CD4-positive, alpha-beta T cell (primary cell): ENCODE data around the gene NPLOC4. TPM values are rescaled to one million over a fixed set of nuclear protein-coding genes. Genes with fewer than 3 reads are reported as not detected.

ENCODE experiments used
- ATAC-seq: fragments of 200-7000 bp; cut with Tn5 transposase; one replicate; pipeline ENCODE4 v1.10.0; 2022; ENCODE audit warnings: mild to moderate bottlenecking; ENCODE audit not compliant: poor library complexity
- CTCF ChIA-PET: fragments of 350-600 bp; sonication (Branson Sonifier 250); formaldehyde crosslinking; loops from one replicate; lab custom pipeline; 2021; ENCODE audit warnings: antibody characterized with exemption, inconsistent platforms; lab: Charles Lee
- POLR2A ChIA-PET: fragments of 350-600 bp; sonication (Branson Sonifier 250); formaldehyde crosslinking; loops from one replicate; lab custom pipeline; 2021; ENCODE audit warnings: antibody characterized with exemption, inconsistent platforms; lab: Charles Lee
- DNase-seq, 14 experiments: peaks; one replicate each; pipeline ENCODE4 v3.0.0-alpha.2; 2013 to 2020; ENCODE audit warnings: mixed read lengths in 2 of 14
- H3K27ac ChIP-seq, 2 donors: one replicate each; pipeline versions ENCODE4 v1.5.1 to v1.7.0; 2013; ENCODE audit warnings: low read length in 2 of 2, low read depth in 1 of 2, mild to moderate bottlenecking in 1 of 2
- H3K27me3 ChIP-seq, 2 experiments: 1 replicate in 1 of 2; 2 replicates in 1 of 2; pipeline versions ENCODE4 v1.6.1 to v1.7.0; 2013; ENCODE audit warnings: low read length in 2 of 2, control low read depth in 1 of 2, mild to moderate bottlenecking in 1 of 2, moderate library complexity in 1 of 2; ENCODE audit not compliant: insufficient read depth in 2 of 2, control insufficient read depth in 1 of 2
- H3K36me3 ChIP-seq: one replicate; pipeline ENCODE4 v1.6.1; 2013; ENCODE audit warnings: low read length, control low read depth; ENCODE audit not compliant: insufficient read depth
- H3K4me1 ChIP-seq: one replicate; pipeline ENCODE4 v1.6.1; 2013; ENCODE audit warnings: low read length, control low read depth; ENCODE audit not compliant: insufficient read depth
- H3K4me3 ChIP-seq: one replicate; pipeline ENCODE4 v1.5.1; 2013; ENCODE audit warnings: mild to moderate bottlenecking, low read length, moderate library complexity
- H3K9me3 ChIP-seq, 2 experiments: 1 replicate in 1 of 2; 2 replicates in 1 of 2; pipeline versions ENCODE4 v1.6.1 to v1.7.0; 2013; ENCODE audit warnings: low read length in 2 of 2, mild to moderate bottlenecking in 2 of 2, control low read depth in 1 of 2, moderate library complexity in 1 of 2; ENCODE audit not compliant: control insufficient read depth in 1 of 2, insufficient read depth in 1 of 2
- H3K27ac Mint-ChIP-seq: one replicate; pipeline ENCODE4 v1.8.0; 2020; ENCODE audit warnings: mixed read lengths
- H3K27me3 Mint-ChIP-seq: one replicate; pipeline ENCODE4 v1.8.0; 2021; ENCODE audit warnings: mixed read lengths
- H3K36me3 Mint-ChIP-seq: one replicate; pipeline ENCODE4 v1.8.0; 2021; ENCODE audit warnings: low read depth, mixed read lengths
- H3K4me1 Mint-ChIP-seq: one replicate; pipeline ENCODE4 v1.8.0; 2021; ENCODE audit warnings: low read depth, mixed read lengths
- H3K4me3 Mint-ChIP-seq: one replicate; pipeline ENCODE4 v1.8.0; 2020; ENCODE audit warnings: mild to moderate bottlenecking, mixed read lengths
- H3K9me3 Mint-ChIP-seq: one replicate; pipeline ENCODE4 v1.8.0; 2020; ENCODE audit warnings: mixed read lengths
- intact Hi-C, 2 experiments: fragments of 100-400 bp; cut with DNase I in 1 of 2; cut with micrococcal nuclease in 1 of 2; formaldehyde crosslinking; loops; one replicate each; pipeline versions ENCODE4 v1.15.1 to v1.9.0; 2023 to 2025; cut with DNase I, micrococcal nuclease
- total RNA-seq, 174 experiments: library from RNA in 2 of 174; stranded (reverse) in 2 of 174; gene quantifications; one replicate each; pipeline ENCODE4 v1.2.3 and lab custom pipeline; 2021 to 2026
- TF ChIP-seq, protein P1 (sequence below): fragments of 200-600 bp; IDR thresholded peaks from one replicate; pipeline ENCODE4 v1.8.0; 2022; ENCODE audit warnings: antibody characterized with exemption, mild to moderate bottlenecking

NPLOC4 gene
- total RNA-seq, 2 experiments from 2014 or later: 61.0 to 62.4 TPM

DNA sequence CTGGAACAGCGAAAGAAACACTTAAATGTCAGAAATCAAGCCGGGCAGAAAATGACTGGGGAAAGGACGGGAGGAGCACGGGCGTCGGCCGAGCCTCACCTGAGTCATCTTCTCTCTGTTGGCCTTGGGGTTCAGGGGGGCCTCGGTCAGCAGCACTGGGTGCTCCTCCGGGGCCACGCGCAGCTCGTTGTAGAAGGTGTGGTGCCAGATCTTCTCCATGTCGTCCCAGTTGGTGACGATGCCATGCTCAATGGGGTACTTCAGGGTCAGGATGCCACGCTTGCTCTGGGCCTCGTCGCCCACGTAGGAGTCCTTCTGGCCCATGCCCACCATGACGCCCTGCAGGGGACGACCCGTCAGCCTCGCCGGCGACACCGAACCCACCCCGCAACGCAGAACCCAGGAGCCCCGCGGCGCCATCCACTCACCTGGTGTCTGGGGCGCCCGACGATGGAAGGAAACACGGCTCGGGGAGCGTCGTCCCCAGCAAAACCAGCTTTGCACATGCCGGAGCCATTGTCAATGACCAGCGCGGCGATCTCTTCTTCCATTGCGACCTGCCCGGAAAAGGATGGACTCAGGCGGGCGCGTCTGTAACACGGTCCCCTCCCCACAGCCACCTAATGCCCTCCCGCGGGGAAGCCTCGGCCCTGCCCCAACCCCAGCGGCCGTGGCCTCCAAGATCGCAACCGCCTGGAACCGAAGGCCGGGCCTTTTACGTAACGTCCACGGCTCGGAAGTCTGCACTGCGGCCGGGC is 124.9 kb downstream of the NPLOC4 start:
- H3K4me1 ChIP-seq: peaks cover 67% of the 10 kb centered on the region

DNA sequence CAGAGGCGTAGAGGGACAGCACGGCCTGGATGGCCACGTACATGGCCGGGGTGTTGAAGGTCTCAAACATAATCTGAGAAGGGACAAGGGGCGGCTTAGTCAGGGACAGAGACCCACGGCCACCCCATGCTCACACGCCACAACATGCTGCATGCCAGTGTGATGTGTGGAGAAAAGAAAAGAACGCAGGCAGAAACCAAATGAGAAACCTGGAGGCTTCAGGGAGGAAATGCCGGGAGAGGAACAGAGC is 125.4 kb downstream of the NPLOC4 start:
- peaks cover 58% of the 10 kb centered on the region for H3K4me1 Mint-ChIP-seq
- no peaks in the 10 kb centered on the region for H3K27me3 Mint-ChIP-seq
- Histone ChIP-seq H3K27me3 (no peaks in the 10 kb centered on the region), H3K36me3 (peaks cover 35% of the 10 kb centered on the region), H3K4me1 (peaks cover 62% of the 10 kb centered on the region), H3K4me3 (peak overlapping the region; percentile 98), H3K27ac (peak overlapping the region; percentile 58 to 72), H3K9me3 (peaks cover 0 to 4% of the 10 kb centered on the region in 2 experiments)
- DNase-seq (peak in 1 of 14 experiments; percentile 14), ATAC-seq (no peak)
- ChIA-PET POLR2A (interaction anchor here (0.8 to 9.3 kb wide), 7 partner anchors 7 to 170 kb away, joined by 3 to 93 read pairs (median 8); partner anchors contain the start of gene FAAP100), CTCF (interaction anchor here (1.4 kb wide), 1 partner anchor 7 kb away, joined by 7 read pairs; no protein-coding TSS in a partner anchor)
- TF ChIP-seq, protein P1, sequence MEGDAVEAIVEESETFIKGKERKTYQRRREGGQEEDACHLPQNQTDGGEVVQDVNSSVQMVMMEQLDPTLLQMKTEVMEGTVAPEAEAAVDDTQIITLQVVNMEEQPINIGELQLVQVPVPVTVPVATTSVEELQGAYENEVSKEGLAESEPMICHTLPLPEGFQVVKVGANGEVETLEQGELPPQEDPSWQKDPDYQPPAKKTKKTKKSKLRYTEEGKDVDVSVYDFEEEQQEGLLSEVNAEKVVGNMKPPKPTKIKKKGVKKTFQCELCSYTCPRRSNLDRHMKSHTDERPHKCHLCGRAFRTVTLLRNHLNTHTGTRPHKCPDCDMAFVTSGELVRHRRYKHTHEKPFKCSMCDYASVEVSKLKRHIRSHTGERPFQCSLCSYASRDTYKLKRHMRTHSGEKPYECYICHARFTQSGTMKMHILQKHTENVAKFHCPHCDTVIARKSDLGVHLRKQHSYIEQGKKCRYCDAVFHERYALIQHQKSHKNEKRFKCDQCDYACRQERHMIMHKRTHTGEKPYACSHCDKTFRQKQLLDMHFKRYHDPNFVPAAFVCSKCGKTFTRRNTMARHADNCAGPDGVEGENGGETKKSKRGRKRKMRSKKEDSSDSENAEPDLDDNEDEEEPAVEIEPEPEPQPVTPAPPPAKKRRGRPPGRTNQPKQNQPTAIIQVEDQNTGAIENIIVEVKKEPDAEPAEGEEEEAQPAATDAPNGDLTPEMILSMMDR: no peak
- H3K36me3 Mint-ChIP-seq: peaks cover 49% of the 10 kb centered on the region
- peak overlapping the region; percentile 90 for H3K27ac Mint-ChIP-seq
- no peaks in the 10 kb centered on the region for H3K9me3 Mint-ChIP-seq
- intact Hi-C loops: loop anchor here in 1 of 2 experiments (2.0 to 10.0 kb wide), 5 partner anchors 117 to 1247 kb away; partner anchors contain the start of genes BAHCC1, P4HB, RNF213 and SLC38A10
- peak overlapping the region; percentile 99 for H3K4me3 Mint-ChIP-seq

More for the DNA sequence above, 124.9 kb downstream of the NPLOC4 start:
- H3K9me3 Mint-ChIP-seq: no peaks in the 10 kb centered on the region
- peaks cover 60% of the 10 kb centered on the region for H3K4me1 Mint-ChIP-seq
- Histone ChIP-seq H3K27me3 (no peaks in the 10 kb centered on the region), H3K27ac (peak overlapping the region; percentile 45 to 72), H3K4me3 (peak overlapping the region; percentile 98), H3K9me3 (peaks cover 0 to 4% of the 10 kb centered on the region in 2 experiments), H3K36me3 (peaks cover 35% of the 10 kb centered on the region)
- DNase-seq (peak in 8 of 14 experiments; percentile 26 to 67 (median 42)), ATAC-seq (no peak)
- intact Hi-C loops: loop anchor here in 1 of 2 experiments (2.0 to 10.0 kb wide), 7 partner anchors 23 to 1247 kb away; partner anchors contain the start of genes BAHCC1, FAAP100, P4HB and RNF213
- peak overlapping the region; percentile 99 for H3K4me3 Mint-ChIP-seq
- TF ChIP-seq, protein P1: no peak
- CTCF ChIA-PET: interaction anchor here (1.4 kb wide), 1 partner anchor 7 kb away, joined by 7 read pairs; no protein-coding TSS in a partner anchor
- H3K27me3 Mint-ChIP-seq: no peaks in the 10 kb centered on the region
- H3K36me3 Mint-ChIP-seq: peaks cover 49% of the 10 kb centered on the region
- peak overlapping the region; percentile 90 for H3K27ac Mint-ChIP-seq
- POLR2A ChIA-PET: interaction anchor here (0.6 to 9.3 kb wide), 14 partner anchors 8 to 349 kb away, joined by 3 to 93 read pairs (median 4); partner anchors contain the start of genes ARL16, BAHCC1, CCDC137 and FAAP100

DNA sequence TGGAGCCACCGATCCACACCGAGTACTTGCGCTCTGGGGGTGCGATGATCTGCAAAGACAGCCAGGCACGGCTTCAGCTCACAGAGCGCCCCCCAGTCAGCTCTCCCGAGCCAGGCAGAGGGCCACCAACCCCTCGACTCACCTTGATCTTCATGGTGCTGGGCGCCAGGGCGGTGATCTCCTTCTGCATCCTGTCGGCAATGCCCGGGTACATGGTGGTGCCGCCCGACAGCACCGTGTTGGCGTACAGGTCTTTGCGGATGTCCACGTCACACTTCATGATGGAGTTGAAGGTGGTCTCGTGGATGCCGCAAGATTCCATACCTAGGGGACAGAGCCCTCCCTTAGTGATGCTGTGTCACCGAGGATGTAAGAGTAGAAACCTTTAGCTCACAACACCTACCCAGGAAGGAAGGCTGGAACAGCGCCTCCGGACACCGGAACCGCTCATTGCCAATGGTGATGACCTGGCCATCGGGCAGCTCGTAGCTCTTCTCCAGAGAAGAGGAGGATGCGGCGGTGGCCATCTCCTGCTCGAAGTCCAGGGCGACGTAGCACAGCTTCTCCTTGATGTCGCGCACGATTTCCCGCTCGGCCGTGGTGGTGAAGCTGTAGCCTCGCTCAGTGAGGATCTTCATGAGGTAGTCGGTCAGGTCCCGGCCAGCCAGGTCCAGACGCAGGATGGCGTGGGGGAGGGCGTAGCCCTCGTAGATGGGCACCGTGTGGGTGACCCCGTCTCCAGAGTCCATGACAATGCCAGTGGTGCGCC is 125.9 kb downstream of the NPLOC4 start:
- DNase-seq (peak in 12 of 14 experiments; percentile 30 to 76 (median 51)), ATAC-seq (no peak)
- peaks cover 53% of the 10 kb centered on the region for H3K4me1 Mint-ChIP-seq

More for the DNA sequence above, 125.9 kb downstream of the NPLOC4 start:
- Mint-ChIP-seq H3K27me3 (no peaks in the 10 kb centered on the region), H3K4me3 (peak overlapping the region; percentile 99), H3K9me3 (no peaks in the 10 kb centered on the region), H3K36me3 (peaks cover 49% of the 10 kb centered on the region), H3K27ac (peak overlapping the region; percentile 90)
- ChIA-PET CTCF (interaction anchor here (1.4 kb wide), 1 partner anchor 8 kb away, joined by 7 read pairs; no protein-coding TSS in a partner anchor), POLR2A (interaction anchor here (0.8 to 9.3 kb wide), 9 partner anchors 8 to 288 kb away, joined by 3 to 93 read pairs (median 7); partner anchors contain the start of genes FAAP100, NDUFAF8 and TEPSIN)
- Histone ChIP-seq H3K27ac (peak overlapping the region; percentile 58 to 72), H3K4me1 (peaks cover 57% of the 10 kb centered on the region), H3K36me3 (peaks cover 35% of the 10 kb centered on the region), H3K9me3 (peaks cover 0 to 4% of the 10 kb centered on the region in 2 experiments), H3K4me3 (peak overlapping the region; percentile 98), H3K27me3 (no peaks in the 10 kb centered on the region)
- intact Hi-C loops: loop anchor here in 1 of 2 experiments (2.0 to 10.0 kb wide), 5 partner anchors 116 to 1246 kb away; partner anchors contain the start of genes BAHCC1, P4HB, RNF213 and SLC38A10
- TF ChIP-seq, protein P1: no peak
